ENCODE data around the gene SH2B3.

The SH2B3 gene

DNA sequence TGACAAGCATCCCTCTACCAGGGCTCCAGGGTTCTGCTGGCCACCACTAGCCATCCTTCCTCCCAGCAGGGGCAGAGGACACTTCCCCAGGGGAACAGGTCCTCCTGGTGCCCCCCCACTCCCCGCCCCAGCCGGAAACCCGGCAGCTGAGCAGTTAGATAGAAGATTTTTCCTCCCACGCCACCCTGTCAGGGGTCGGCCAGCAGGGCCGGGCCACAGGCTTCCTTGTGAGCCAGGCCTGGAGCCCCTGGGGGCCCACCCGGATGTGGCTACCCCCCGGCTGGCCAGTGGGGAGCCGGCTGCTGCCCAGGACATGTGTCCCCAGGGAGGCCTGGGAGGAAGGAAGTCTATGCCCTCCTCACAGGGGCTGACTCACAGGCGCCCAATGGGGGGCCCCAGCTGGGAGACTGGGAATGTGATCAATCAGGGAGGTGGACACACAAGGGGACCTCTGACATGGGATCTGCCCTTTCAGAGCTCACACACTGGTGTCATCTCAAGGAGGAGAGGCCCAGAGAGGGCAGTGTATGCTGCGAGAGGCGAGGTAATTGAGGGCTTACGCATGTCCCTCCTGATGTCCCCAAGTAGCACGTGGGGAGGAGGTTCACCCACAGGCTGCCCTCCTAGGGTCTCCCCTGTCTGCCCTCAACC lies 4.2 kb downstream of the SH2B3 start:
- DNase-seq, result no peak

- DNase-seq, result no peak
These were observed 4.9 kb downstream of the SH2B3 start for GRCh38 chr12:111410431-111411184.

DNA sequence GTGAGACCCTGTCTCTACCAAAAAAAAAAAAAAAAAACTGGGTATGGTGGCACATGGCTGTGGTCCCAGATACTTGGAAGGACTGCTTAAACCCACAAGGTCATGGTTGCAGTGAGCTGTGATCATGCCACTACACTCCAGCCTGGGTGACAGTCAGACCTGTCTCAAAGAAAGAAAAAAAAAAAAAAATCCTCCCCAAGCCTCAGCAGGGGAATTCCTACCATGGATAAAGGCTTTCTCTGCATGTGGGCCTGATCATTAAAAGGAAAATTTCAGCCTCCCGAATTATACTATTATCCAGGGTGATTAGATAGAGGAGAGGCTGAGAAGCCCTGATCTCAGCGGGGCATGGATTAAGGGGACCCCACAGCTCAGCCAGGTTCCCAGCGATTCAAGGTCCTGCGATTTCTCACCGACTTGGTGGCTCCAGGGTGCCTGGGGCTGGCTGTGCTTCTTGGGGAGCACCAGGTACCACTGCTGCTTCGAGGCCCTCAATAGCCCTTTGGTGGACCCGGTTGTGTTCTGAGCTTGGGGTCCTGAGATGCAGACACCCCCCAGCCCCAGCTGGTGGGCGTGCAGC lies 5.6 kb downstream of the SH2B3 start:
- no peak for DNase-seq

GRCh38 chr12:111412007-111412829 lies 6.5 kb downstream of the SH2B3 start:
- DNase-seq, result no peak

DNA sequence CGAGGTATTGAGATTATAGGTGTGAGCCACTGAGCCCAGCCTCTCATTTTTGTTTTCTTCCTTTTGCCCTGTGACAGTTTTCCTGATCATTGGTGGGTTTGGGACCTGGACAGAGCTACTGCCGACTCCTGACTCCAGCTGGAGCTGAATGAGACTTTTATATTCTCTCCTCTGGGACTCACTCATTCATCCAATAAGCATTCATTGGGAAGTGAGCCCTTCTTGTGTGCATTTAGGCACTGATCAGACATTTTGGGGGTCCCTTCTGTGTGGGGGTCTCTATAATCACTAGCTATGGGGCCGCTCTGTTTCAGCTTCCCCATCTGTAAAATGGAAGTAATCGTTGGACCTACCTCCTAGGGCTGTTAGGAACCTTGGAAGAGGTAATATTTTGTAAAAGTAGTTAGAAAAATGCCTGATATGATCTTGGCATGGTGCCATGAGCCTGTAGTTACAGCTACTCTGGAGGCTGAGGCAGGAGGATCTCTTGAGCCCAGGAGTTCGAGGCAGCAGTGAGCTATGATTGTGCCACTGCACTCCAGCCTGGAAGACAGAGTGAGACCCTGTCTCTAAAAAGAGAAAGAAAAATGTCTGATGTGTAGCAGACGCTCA lies 7.2 kb downstream of the SH2B3 start:
- DNase-seq, result no peak

GRCh38 chr12:111413442-111414086 lies 7.8 kb downstream of the SH2B3 start:
- no peak for DNase-seq

GRCh38 chr12:111414711-111415252 lies 9.1 kb downstream of the SH2B3 start:
- DNase-seq, result no peak

DNA sequence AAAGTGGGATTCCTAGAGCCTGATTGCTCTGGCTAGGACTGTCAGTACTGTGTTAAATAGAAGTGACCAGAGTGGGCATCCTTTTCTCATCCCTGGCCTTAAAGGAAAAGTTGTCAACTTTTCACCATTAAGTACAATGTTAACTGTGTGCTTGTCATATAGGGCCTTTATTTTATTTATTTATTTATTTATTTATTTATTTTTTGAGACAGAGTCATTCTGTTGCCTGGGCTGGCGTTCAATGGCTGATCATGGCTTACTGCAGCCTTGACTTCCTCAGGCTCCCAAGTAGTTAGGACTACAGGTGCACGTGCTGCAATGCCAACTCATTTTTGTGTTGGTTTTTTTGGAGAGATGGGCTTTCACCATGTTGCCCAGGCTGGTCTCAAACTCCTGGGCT lies 11.6 kb downstream of the SH2B3 start:
- no peak for DNase-seq

DNA sequence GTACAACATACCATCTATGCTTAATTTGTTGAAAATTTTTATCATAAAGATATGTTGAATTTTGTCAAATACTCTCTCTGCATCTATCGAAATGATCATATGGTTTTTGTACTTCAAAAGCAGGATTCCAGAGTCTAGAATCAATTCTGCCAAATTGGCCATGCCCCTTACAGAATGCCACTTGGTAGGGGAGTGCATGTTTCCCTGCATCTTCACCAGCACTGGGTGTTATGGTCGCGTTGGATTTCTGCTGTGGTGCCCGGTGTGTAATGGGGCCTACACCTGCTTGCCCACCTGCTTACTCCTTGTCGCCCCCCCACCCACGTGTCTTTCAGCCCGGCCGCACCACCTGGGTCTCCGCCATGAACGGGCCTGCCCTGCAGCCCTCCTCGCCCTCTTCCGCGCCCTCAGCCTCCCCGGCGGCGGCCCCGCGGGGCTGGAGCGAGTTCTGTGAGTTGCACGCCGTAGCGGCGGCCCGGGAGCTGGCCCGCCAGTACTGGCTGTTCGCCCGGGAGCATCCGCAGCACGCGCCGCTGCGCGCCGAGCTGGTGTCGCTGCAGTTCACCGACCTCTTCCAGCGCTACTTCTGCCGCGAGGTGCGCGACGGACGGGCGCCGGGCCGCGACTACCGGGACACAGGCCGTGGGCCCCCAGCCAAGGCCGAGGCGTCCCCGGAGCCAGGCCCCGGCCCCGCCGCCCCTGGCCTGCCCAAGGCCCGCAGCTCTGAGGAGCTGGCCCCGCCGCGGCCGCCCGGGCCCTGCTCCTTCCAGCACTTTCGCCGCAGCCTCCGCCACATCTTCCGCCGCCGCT lies 12.3 kb downstream of the SH2B3 start:
- DNase-seq, result no peak

GRCh38 chr12:111418594-111418880 lies 12.8 kb downstream of the SH2B3 start:
- DNase-seq, result no peak

DNA sequence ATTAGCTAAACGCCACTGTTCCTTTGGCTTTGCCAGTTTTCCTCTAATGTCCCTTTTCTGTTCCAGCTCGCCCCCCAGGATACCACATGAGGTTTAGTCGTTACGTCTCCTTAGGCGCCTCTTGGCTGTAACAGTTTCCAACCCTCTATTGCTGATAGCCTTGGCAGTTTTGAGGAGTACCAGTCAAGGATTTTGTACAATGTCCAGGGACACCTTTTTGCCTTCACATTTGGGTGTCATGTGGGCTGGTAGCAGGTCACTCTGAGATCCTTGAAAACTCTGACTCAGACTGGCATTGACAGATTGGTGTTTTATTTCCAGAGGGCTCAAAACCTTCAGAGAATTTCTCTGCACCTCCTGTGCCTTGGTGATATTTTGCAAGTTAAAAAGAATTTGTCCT lies 14.1 kb downstream of the SH2B3 start:
- DNase-seq, result no peak

DNA sequence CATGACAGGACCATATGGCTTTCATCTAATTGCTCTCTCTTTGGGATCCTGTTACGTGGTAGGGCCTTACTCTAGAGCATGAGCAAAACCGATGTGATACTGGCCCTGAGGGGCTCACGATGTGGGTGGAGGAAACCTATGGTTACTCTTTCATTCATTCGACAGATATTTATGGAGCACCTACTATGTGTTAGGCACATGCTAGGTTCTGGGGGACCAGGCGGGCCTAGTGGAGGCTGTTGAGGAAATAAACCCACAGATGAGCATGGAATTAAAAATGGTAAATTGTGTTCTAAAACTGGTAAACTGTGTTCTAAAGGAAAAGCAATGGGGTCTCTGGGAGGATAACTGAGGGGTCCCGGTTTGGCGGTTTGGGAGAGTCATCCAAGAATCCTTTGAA lies 14.8 kb downstream of the SH2B3 start:
- DNase-seq, result no peak

DNA sequence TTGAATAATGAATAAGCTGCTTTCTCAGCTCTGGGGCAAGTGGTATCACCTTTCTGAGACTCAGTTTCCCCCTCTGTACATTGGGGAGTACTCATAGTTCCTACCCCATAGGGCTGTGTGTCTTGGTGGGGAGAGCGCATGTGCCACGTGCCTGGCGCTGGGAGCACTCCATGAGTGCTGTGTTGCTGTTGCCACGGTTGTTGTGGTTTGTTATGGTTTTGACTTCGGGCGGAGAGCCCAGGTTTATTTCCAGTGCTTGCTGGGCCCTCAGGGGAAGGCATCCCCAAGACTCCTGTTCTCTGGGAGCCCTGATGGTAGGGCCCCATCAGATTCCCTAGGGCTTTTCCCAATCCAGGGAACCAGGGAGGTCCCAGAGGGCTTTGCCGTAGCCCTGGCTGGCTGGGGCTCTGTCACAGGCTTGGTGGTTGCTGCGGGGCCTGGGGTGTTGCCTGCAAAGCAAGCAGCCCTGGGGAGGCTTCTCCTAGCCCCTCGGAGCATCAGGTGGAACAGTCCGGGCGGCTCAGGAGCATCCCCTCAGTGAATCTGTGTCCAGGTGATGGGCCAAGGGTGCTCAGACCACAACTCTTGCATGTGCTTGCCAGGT lies 18.6 kb downstream of the SH2B3 start:
- no peak for DNase-seq

DNA sequence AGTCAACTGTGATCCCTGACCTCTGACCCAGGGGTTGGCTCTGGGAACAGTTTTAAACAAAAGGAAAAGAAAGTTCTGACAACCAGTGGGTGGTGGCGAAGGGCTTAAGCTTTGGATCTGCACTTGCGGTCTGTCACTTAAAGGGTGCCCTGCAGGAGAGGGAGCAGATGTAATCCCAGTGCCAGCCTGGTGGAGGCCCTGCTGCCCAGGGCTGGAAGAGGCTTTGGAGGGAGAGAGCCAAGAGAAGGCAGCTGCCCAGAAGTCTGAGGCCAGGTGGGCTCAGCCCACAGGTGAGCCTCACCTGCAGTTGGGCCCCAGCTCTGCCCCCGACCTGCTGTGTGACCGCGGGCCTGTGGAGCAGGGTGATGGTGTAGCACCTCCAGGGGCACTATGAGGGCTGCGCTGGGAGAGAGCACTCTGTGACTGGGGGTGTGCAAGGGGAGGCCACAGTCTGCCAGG lies 19.1 kb downstream of the SH2B3 start:
- DNase-seq, result no peak

DNA sequence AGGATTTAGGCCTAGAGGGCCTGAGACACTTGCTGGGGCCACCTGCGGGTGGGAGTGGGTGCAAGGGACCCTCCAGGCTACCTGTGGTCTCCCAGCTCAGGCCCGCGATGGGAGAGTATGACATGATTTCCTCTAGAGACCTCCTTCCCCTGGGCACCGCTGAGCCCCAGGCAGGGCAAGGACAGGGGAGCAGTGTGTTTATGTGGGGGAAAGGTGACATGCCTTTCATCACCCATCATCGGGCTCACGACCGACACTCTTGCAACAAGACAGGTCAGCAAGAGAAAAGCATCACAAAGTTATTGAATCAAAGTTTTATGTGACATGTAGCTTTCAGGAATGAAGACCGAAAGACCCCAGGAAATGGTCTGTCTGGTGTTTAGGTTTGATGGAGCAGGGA lies 19.9 kb downstream of the SH2B3 start:
- no peak for DNase-seq

GRCh38 chr12:111426344-111427185 lies 20.8 kb downstream of the SH2B3 start:
- DNase-seq, result peak; percentile 59

- DNase-seq, result no peak
These were observed 21.8 kb downstream of the SH2B3 start for GRCh38 chr12:111427417-111428074.

GRCh38 chr12:111428081-111428727 lies 22.5 kb downstream of the SH2B3 start:
- DNase-seq, result no peak

DNA sequence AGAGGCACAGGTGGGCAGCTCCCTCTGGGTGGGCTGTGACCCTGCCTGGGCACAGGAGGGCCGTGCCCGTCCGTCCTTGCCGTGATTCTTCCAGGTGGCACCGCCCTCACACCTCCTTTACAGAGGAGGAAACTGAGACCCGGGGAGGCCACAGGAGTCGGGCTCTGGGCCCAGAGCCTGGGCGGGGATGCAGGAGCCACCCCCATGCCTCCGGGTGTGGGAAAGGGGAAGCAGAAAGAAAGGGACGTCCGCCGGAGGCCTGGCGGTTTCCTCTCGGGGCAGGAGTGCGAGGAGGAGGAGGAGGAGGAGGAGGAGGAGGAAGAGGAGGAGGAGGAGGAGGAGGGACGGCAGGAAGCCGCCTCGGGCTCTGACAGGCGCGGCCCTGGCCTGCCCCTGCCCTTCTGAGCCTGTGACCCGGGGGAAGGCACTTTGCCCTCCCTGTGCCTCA lies 23.0 kb downstream of the SH2B3 start:
- peak; percentile 53 for DNase-seq
